Aorta (tissue), 5 donors: ENCODE data around the gene DCP1B. TPM values are rescaled to one million over a fixed set of nuclear protein-coding genes. Genes with fewer than 3 reads are reported as not detected.

Experiments used
- ATAC-seq: fragments of 200-7000 bp; cut with Tn5 transposase; one replicate; pipeline ENCODE4 v1.9.1; 2022; ENCODE audit warnings: moderate library complexity; ENCODE audit not compliant: low FRiP score
- DNase-seq, 2 donors: peaks; one replicate each; pipeline ENCODE4 v3.0.0-alpha.2; 2020
- H3K27ac ChIP-seq, 2 donors: one replicate each; pipeline ENCODE4 v1.5.1; 2013; ENCODE audit warnings: low read length in 2 of 2, mild to moderate bottlenecking in 2 of 2, moderate library complexity in 2 of 2, control low read depth in 1 of 2, inconsistent platforms in 1 of 2, low read depth in 1 of 2
- H3K27me3 ChIP-seq, 2 donors: one replicate each; pipeline ENCODE4 v1.6.1; 2013; ENCODE audit warnings: control low read depth in 1 of 2, low read length in 1 of 2, mild to moderate bottlenecking in 1 of 2, moderate library complexity in 1 of 2; ENCODE audit not compliant: insufficient read depth in 2 of 2, control insufficient read depth in 1 of 2
- H3K36me3 ChIP-seq, 2 donors: one replicate each; pipeline ENCODE4 v1.6.1; 2013; ENCODE audit warnings: control low read depth in 1 of 2, low read length in 1 of 2, mild to moderate bottlenecking in 1 of 2; ENCODE audit not compliant: insufficient read depth in 2 of 2, control insufficient read depth in 1 of 2
- H3K4me1 ChIP-seq, 2 donors: one replicate each; pipeline ENCODE4 v1.6.1; 2013; ENCODE audit warnings: low read length in 2 of 2, control low read depth in 1 of 2, mild to moderate bottlenecking in 1 of 2, moderate library complexity in 1 of 2; ENCODE audit not compliant: insufficient read depth in 2 of 2, control insufficient read depth in 1 of 2
- H3K4me3 ChIP-seq, 2 donors: one replicate each; pipeline ENCODE4 v1.5.1; 2013; ENCODE audit warnings: low read length in 2 of 2, control low read depth in 1 of 2, mild to moderate bottlenecking in 1 of 2
- H3K9me3 ChIP-seq: one replicate; pipeline ENCODE4 v1.6.1; 2013; ENCODE audit warnings: mild to moderate bottlenecking, low read length; ENCODE audit not compliant: control insufficient read depth
- WGBS, 2 donors: extraction: QIAGEN DNeasy Blood & Tissue Kit; methylation state at CpG; one replicate each; pipeline ENCODE4 v1.1.7; 2013; 5-methylcytosine and 5-hydroxymethylcytosine counted together
- intact Hi-C, 2 donors: fragments of 100-400 bp; cut with DNase I; formaldehyde crosslinking; loops; one replicate each; pipeline versions ENCODE4 v1.14.2 to v1.15.0; 2022
- polyA plus RNA-seq, 2 donors: library from polyadenylated mRNA; stranded (reverse); fragments of 200-250 nt; gene quantifications; one replicate each; pipeline ENCODE4 v1.2.3, GENCODE V29; 2013
- total RNA-seq, 2 donors: library from RNA; stranded (reverse); fragmentation: NEBNext Ultra II Directional; extraction: Animal tissue kit (Norgen Biotek cat#: 25700); gene quantifications; one replicate each; pipeline ENCODE4 v1.2.1, GENCODE V29; 2021
- donor health status: healthy with polysubstance abuse.
- donor health status: Bipolar disorder and iron deficiency.
- donor health status: DM: no; HTN: no; CAD: no.
- donor health status: DM: no; HTN: no; CAD: no.
- donor health status: DM: yes; HTN: yes; CAD: no.

DCP1B gene
- total and polyA plus RNA-seq, 4 donors = 8.0 to 16.9 (median 12.3) TPM

DNA sequence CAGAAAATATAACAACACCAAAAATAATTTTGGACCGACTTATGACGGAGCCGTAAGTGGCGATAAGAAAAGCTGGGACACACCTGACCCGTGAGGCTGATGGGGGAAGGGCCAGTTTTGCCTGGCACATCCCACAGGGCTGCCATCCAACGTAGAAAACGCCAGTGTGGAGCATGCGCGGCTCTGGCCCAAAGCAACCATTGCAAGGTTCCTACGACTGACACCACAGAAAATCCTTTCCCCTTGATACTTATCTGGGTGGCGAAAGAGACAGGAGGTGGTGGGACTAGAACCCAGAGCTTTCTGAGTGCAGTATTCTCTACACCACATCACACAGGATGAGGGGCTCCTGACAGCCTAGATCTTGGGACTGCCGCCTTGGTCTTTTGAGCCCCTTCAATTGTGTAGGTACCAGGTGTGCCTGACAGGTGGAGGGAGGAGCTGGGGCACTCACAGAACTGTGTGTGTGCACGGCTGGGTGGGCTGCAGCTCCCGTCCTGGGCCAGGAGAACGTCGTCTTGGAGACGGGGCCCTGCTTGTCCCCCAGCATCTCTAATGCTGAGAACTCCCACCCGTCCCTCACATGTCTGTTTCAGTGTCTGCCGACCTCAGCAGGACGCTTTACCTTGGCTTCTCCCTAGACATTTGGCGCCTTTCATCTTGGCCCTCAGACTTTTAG is 68.4 kb downstream of the DCP1B start:
- 6 to 7% methylated on average over 21 of the region's 21 CpGs for WGBS, 2 donors
- ATAC-seq = peak; percentile 47
- intact Hi-C loops = loop anchor here (5.0 kb wide), 4 partner anchors 101 to 304 kb away; no protein-coding TSS in a partner anchor
- no peaks in the 10 kb centered on the region for H3K4me1 ChIP-seq
- H3K4me3 ChIP-seq = no peak overlapping the region
- H3K27ac ChIP-seq = peak overlapping the region; percentile 76 to 96
- H3K36me3 ChIP-seq = peaks cover 0 to 3% of the 10 kb centered on the region in 2 donors
- no peaks in the 10 kb centered on the region for H3K9me3 ChIP-seq
- H3K27me3 ChIP-seq = no peaks in the 10 kb centered on the region
- peak in 1 of 2 donors; percentile 78 for DNase-seq

DNA sequence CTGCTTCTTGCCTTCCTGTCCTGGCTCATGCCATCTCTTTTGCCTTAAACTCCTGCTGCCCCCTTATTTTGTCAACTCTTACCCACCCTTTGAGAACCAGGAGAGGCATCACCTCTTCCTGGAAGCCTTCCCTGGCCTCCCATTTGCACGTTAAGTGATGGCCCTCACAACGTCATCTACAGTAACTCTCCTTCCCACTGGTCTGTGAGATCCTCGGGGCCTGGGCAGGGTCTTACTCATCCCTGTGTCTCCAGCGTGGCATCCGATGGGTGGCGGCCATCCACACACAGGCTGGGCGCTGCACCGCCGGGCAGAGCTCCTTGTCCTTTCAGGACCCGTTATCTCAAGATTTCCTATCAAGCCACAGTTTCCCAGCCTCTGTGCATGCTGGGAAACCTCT is 69.0 kb downstream of the DCP1B start:
- intact Hi-C loops = loop anchor here (5.0 kb wide), 4 partner anchors 102 to 303 kb away; no protein-coding TSS in a partner anchor
- no peaks in the 10 kb centered on the region for H3K4me1 ChIP-seq
- peaks cover 0 to 3% of the 10 kb centered on the region in 2 donors for H3K36me3 ChIP-seq
- no peaks in the 10 kb centered on the region for H3K9me3 ChIP-seq
- ATAC-seq = no peak
- 13 to 17% methylated on average over 10 of the region's 10 CpGs for WGBS, 2 donors
- no peak overlapping the region for H3K4me3 ChIP-seq
- H3K27me3 ChIP-seq = no peaks in the 10 kb centered on the region
- no peak for DNase-seq
- peak overlapping the region in 1 of 2 donors; percentile 39 for H3K27ac ChIP-seq

DNA sequence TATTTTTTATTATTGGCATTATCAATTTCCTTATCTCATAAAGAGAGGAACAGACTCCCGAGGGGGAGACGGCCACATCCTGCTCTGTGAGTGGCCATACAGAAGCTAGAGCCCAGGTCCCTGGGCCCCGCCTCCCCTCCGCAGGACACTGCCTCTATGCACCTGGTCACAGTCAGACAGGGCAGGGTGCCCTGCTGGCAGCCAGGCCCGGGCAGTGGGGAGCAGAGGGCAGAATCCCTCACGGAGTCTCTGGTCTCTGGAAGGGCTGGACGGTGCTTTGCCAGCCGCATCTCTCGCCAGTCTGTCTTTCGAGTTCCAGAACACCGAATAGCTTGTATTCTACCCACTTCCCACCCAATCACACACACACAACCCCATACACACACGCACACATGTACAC is 69.4 kb downstream of the DCP1B start:
- DNase-seq (no peak), ATAC-seq (no peak)
- intact Hi-C loops = loop anchor here (5.0 kb wide), 5 partner anchors 88 to 303 kb away; no protein-coding TSS in a partner anchor
- Histone ChIP-seq H3K9me3 (no peaks in the 10 kb centered on the region), H3K4me3 (no peak overlapping the region), H3K36me3 (peaks cover 0 to 3% of the 10 kb centered on the region in 2 donors), H3K27ac (peak overlapping the region in 1 of 2 donors; percentile 39), H3K4me1 (no peaks in the 10 kb centered on the region), H3K27me3 (no peaks in the 10 kb centered on the region)
- 71 to 75% methylated on average over 12 of the region's 12 CpGs for WGBS, 2 donors

DNA sequence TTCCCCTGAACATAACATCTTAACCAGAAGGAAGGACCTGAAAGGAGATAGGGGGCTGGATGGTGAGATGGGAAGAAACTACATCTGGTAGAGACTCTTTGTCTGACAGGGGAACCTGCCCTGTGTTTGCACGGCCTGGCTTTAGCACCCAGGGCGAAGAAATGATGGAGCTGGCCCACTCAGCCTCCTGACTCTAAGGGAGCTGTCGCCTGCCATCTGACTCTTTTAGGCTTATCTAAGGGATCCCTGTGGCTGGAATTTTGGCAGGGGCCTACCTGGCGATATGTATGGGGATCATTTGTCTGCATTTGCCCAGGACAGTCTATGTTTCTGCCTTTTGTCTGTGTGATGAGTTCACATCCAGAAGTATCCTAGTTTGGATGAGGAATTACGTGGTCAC is 70.2 kb downstream of the DCP1B start:
- H3K9me3 ChIP-seq = no peaks in the 10 kb centered on the region
- peak overlapping the region in 1 of 2 donors; percentile 60 for H3K27ac ChIP-seq
- H3K36me3 ChIP-seq = peaks cover 0 to 2% of the 10 kb centered on the region in 2 donors
- H3K27me3 ChIP-seq = no peaks in the 10 kb centered on the region
- no peak for DNase-seq
- intact Hi-C loops = loop anchor here in 1 of 2 donors (5.0 kb wide), 1 partner anchor 87 kb away; no protein-coding TSS in a partner anchor
- no peak overlapping the region for H3K4me3 ChIP-seq
- no peak for ATAC-seq
- WGBS, 2 donors = 71 to 82% methylated on average over 5 of the region's 5 CpGs
- no peaks in the 10 kb centered on the region for H3K4me1 ChIP-seq

DNA sequence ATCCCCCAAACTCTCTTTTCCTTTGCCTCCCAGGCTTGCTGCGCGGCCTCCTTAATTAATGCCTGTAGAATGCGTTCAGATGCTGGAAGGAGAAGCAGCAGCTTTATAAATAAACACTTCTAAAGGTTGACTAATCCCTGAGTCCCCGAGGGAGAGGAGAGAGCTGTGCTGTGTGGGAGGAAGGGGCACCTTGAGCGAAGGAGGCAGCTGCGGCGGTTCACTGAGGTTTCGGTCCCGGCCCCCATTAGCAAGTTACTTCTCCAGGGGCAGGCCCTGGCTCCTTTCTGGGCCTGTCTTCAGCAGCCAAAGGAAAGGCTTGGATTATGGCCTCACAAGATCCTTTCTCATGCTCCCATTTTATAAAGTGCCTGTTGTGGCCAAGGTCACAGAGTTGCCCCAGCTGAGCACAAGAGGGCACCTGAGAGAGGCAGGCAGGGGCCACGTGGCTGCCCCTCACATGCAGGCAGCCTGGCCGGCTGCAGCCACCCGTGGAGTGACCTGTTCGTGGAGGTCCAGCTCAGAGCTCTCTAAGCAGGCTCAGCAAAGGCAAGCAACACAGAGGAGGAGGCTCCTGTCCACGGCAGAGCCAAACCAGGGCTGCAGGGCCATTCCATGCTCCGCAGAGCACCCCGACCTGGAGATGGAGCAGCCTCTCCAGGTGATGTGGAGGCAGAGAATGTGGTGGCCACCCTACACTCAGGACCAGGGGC is 70.8 kb downstream of the DCP1B start:
- WGBS, 2 donors = 36 to 44% methylated on average over 16 of the region's 16 CpGs
- Histone ChIP-seq H3K4me3 (no peak overlapping the region), H3K36me3 (no peaks in the 10 kb centered on the region), H3K4me1 (no peaks in the 10 kb centered on the region), H3K27ac (peak overlapping the region in 1 of 2 donors; percentile 60), H3K27me3 (no peaks in the 10 kb centered on the region), H3K9me3 (no peaks in the 10 kb centered on the region)
- no peak for DNase-seq
- no peak for ATAC-seq
- intact Hi-C loops = loop anchor here in 1 of 2 donors (5.0 kb wide), 1 partner anchor 86 kb away; no protein-coding TSS in a partner anchor

DNA sequence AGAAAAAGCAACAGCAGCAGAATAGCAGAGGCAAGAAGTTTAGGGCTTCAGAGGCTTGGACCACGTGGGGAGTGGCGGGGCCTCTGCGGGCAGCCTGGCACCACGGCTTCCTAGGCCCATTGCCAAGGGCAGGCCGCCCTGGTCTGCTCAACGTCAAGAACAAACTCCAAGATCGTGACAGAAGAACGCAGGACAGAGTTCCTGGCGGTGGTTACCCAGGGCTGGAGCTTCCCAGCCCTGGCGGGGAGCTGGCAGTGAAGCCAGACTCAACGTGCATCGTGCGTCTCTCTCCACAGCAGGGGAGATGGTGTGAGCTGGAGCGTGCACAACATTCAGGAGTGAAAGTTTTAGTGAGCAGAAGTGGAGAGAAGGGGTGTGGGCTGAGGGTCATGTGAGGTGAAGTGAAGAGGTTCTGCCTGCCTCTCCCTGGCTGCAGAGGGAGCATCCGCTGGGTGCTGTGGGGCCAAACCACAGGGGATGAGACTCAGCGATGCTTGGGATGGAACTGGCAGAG is 71.9 kb downstream of the DCP1B start:
- no peaks in the 10 kb centered on the region for H3K27me3 ChIP-seq
- no peaks in the 10 kb centered on the region for H3K9me3 ChIP-seq
- H3K36me3 ChIP-seq = no peaks in the 10 kb centered on the region
- DNase-seq (peak in 1 of 2 donors; percentile 74), ATAC-seq (no peak)
- intact Hi-C loops = loop anchor here in 1 of 2 donors (5.0 kb wide), 1 partner anchor 85 kb away; no protein-coding TSS in a partner anchor
- H3K4me3 ChIP-seq = no peak overlapping the region
- WGBS, 2 donors = 3 to 4% methylated on average over 16 of the region's 16 CpGs
- H3K4me1 ChIP-seq = no peaks in the 10 kb centered on the region
- peak overlapping the region in 1 of 2 donors; percentile 41 for H3K27ac ChIP-seq

DNA sequence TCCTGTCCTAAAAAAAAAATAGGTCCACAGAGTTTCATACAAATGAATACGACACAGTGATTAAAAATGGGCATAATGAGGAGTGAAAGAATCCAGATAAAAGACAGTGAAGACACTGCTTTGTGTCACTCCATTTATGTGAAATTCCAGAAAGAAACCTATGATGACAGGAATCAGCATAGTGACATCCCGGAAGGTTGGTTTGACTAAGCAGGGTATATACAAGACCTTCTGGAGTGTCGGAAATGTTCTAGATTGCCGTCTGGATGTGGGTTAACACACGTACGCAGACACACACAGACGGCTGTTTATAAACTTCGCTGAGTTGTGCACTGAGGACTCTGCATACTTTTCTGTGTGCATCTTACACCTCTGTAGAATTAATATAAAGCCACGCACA is 72.6 kb downstream of the DCP1B start:
- H3K9me3 ChIP-seq = no peaks in the 10 kb centered on the region
- H3K27ac ChIP-seq = no peak overlapping the region
- no peak overlapping the region for H3K4me3 ChIP-seq
- intact Hi-C loops = loop anchor here in 1 of 2 donors (5.0 kb wide), 1 partner anchor 84 kb away; no protein-coding TSS in a partner anchor
- DNase-seq = no peak
- no peak for ATAC-seq
- WGBS, 2 donors = 81 to 86% methylated on average over 9 of the region's 9 CpGs
- no peaks in the 10 kb centered on the region for H3K36me3 ChIP-seq
- H3K4me1 ChIP-seq = no peaks in the 10 kb centered on the region
- no peaks in the 10 kb centered on the region for H3K27me3 ChIP-seq

DNA sequence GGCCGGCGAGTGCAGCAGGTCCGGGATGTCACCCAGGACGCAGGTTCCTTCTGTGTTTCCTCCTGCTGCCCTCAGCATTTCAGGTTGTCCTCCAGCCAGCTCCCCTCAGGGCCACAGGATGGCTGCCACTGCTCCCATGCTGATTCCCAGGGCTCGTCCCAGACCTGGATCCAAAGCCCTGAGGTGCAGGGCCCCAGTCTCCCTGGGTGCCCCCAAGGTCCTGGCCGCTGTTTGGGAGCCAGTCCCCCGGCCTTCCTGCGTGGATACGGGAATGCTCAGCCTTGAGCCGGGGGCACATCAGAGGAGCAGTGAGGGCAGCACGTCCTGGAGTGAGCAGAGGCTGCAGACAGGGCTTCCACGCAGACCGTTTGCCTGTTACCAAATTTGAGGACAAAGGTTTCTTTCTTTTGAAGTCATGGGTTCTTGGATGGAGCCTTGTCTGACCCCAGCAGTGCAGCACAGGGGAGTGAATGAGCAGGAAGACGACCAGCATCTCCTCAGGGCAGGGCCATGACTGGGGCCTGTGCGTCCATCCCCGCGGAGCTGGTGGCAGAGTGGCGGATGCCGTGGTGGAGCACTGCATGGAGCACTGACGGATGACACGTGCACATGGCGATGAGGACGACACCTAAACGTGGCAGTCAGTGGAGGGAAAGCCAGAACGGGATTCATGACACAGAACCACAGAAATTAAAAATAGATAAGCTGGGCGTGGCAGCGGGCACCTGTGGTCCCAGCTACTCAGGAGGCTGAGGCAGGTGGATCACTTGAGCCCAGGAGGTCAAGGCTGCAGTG is 73.3 kb downstream of the DCP1B start:
- DNase-seq (no peak), ATAC-seq (no peak)
- WGBS, 2 donors = 94 to 95% methylated on average over 27 of the region's 27 CpGs
- Histone ChIP-seq H3K4me1 (no peaks in the 10 kb centered on the region), H3K36me3 (no peaks in the 10 kb centered on the region), H3K27ac (no peak overlapping the region), H3K9me3 (no peaks in the 10 kb centered on the region), H3K27me3 (no peaks in the 10 kb centered on the region), H3K4me3 (no peak overlapping the region)
- intact Hi-C loops = loop anchor here in 1 of 2 donors (5.0 kb wide), 1 partner anchor 84 kb away; no protein-coding TSS in a partner anchor
